GM19452 (cell line): ENCODE measurements around the gene VAMP4.
"Not testable (repeated sequence)": the region's sequence is repeated elsewhere in the genome, so short reads cannot be mapped to it uniquely, and the experiment has no call there.

Source experiments
- ATAC-seq: cut with Tn5 transposase; IDR thresholded peaks from one replicate; pipeline ENCODE4 v1.9.1; 2021; ENCODE audit not compliant: unreplicated experiment

VAMP4 gene

GRCh38 chr1:171702598-171702997, 39.3 kb downstream of the VAMP4 start:
- ATAC-seq = no peak

GRCh38 chr1:171699531-171699930, 42.3 kb downstream of the VAMP4 start:
- ATAC-seq = no peak

- not testable (repeated sequence) for ATAC-seq
Measured at GRCh38 chr1:171695772-171696171, 46.1 kb downstream of the VAMP4 start.

- not testable (repeated sequence) for ATAC-seq
Measured at GRCh38 chr1:171693541-171693940, 48.3 kb downstream of the VAMP4 start.

GRCh38 chr1:171683870-171684269, 58.0 kb downstream of the VAMP4 start:
- ATAC-seq = no peak

GRCh38 chr1:171680339-171680738, 61.5 kb downstream of the VAMP4 start:
- ATAC-seq = no peak

GRCh38 chr1:171676823-171677222, 65.0 kb downstream of the VAMP4 start:
- no peak for ATAC-seq

- no peak for ATAC-seq
Measured at GRCh38 chr1:171674431-171675405, 67.1 kb downstream of the VAMP4 start.

- no peak for ATAC-seq
Measured at GRCh38 chr1:171670739-171671138, 71.1 kb downstream of the VAMP4 start.

- ATAC-seq = no peak
Measured at GRCh38 chr1:171668372-171668771, 73.5 kb downstream of the VAMP4 start.

- ATAC-seq = no peak
Measured at GRCh38 chr1:171666114-171666769, 75.6 kb downstream of the VAMP4 start.

GRCh38 chr1:171664976-171665375, 76.9 kb downstream of the VAMP4 start:
- ATAC-seq = no peak

GRCh38 chr1:171663854-171664575, 77.8 kb downstream of the VAMP4 start:
- ATAC-seq = no peak

- no peak for ATAC-seq
Measured at GRCh38 chr1:171663036-171663853, 78.6 kb downstream of the VAMP4 start.

GRCh38 chr1:171661076-171661650, 80.7 kb downstream of the VAMP4 start:
- no peak for ATAC-seq

GRCh38 chr1:171656206-171656605, 85.7 kb downstream of the VAMP4 start:
- ATAC-seq = not testable (repeated sequence)

- no peak for ATAC-seq
Measured at GRCh38 chr1:171655746-171656116, 86.1 kb downstream of the VAMP4 start.

GRCh38 chr1:171654942-171655745, 86.7 kb downstream of the VAMP4 start:
- ATAC-seq = no peak

- no peak for ATAC-seq
Measured at GRCh38 chr1:171654201-171654941, 87.5 kb downstream of the VAMP4 start.
